HepG2 (cell line): ENCODE results near the gene KIF6. TPM values are rescaled to one million over a fixed set of nuclear protein-coding genes. Genes with fewer than 3 reads are reported as not detected.

Source experiments
- ARID3A ChIP-seq: IDR thresholded peaks from 2 replicates; pipeline ENCODE4 v1.6.1; 2012; ENCODE audit warnings: low read depth, low read length, improper control_type of control experiment
- FOXM1 ChIP-seq: sonication (generic); formaldehyde crosslinking; IDR thresholded peaks from 2 replicates; pipeline ENCODE4 v1.5.0; 2020; ENCODE audit warnings: missing genetic modification reagents
- RARG ChIP-seq: sonication (generic); formaldehyde crosslinking; IDR thresholded peaks from 2 replicates; pipeline ENCODE4 v1.4.0; 2020; ENCODE audit warnings: low read depth, mild to moderate bottlenecking, missing genetic modification reagents
- RBM22 ChIP-seq: fragments of 200-400 bp; formaldehyde crosslinking; optimal IDR thresholded peaks from 2 replicates; pipeline ENCODE3; 2017; ENCODE audit warnings: mild to moderate bottlenecking, low read length, moderate library complexity
- SAFB2 ChIP-seq: sonication (generic); formaldehyde crosslinking; IDR thresholded peaks from 2 replicates; pipeline ENCODE4 v1.5.1; 2020; ENCODE audit warnings: missing genetic modification reagents, low read depth, mild to moderate bottlenecking, borderline replicate concordance
- ZBTB37 ChIP-seq: sonication (generic); formaldehyde crosslinking; IDR thresholded peaks from 2 replicates; pipeline ENCODE4 v1.4.0; 2020; ENCODE audit warnings: mild to moderate bottlenecking, missing genetic modification reagents
- ZNF160 ChIP-seq: sonication (generic); formaldehyde crosslinking; IDR thresholded peaks from 2 replicates; pipeline ENCODE4 v1.8.0; 2022; ENCODE audit warnings: mild to moderate bottlenecking, inconsistent platforms, missing genetic modification reagents
- ZNF598 ChIP-seq: sonication (generic); formaldehyde crosslinking; IDR thresholded peaks from 2 replicates; pipeline ENCODE4 v1.5.1; 2020; ENCODE audit warnings: mild to moderate bottlenecking, missing genetic modification reagents, borderline replicate concordance
- ZNF790 ChIP-seq: sonication (generic); formaldehyde crosslinking; IDR thresholded peaks from 2 replicates; pipeline ENCODE4 v1.8.0; 2022; ENCODE audit warnings: missing genetic modification reagents, mild to moderate bottlenecking, borderline replicate concordance
- polyA plus RNA-seq, 8 experiments: library from polyadenylated mRNA; depleted of rRNA in 3 of 8; stranded (reverse) in 7 of 8; unstranded in 1 of 8; fragments of >200 nt; fragmentation: Illumina TruSeq in 4 of 8; extraction: Trizol in 4 of 8; gene quantifications; 2 replicates each; pipeline versions ENCODE4 v1.2.1 to v1.2.3, GENCODE V29; 2011 to 2016; ENCODE audit warnings: low read depth in 4 of 8, missing spikeins in 1 of 8, mixed read lengths in 1 of 8; ENCODE audit not compliant: insufficient read depth in 1 of 8
- total RNA-seq, 5 experiments: library from RNA; depleted of rRNA; stranded (reverse); fragments of >200 nt; fragmentation: Illumina TruSeq; extraction: Trizol; gene quantifications; 2 replicates each; pipeline ENCODE4 v1.2.3, GENCODE V29; 2016; ENCODE audit warnings: low read depth in 1 of 5

Gene KIF6
- total and polyA plus RNA-seq, 2 of the 13 experiments (the other 11 are each of a cell fraction or from before 2014, with no cell fraction given): 0.04 to 0.27 TPM

- no peak for TF ChIP-seq ZBTB37 (CRISPR knock-in tag)
- no peak for TF ChIP-seq FOXM1 (CRISPR knock-in tag)
- TF ChIP-seq ZNF160 (CRISPR knock-in tag): no peak
- no peak for TF ChIP-seq RARG (CRISPR knock-in tag)
- no peak for TF ChIP-seq SAFB2 (CRISPR knock-in tag)
- no peak for TF ChIP-seq ZNF598 (CRISPR knock-in tag)
- no peak for TF ChIP-seq ARID3A
- TF ChIP-seq RBM22: no peak
- TF ChIP-seq ZNF790 (CRISPR knock-in tag): no peak
- TF ChIP-seq, all 625 proteins: peak for 0
Observed at GRCh38 chr6:39313526-39314272, 411.5 kb downstream of the KIF6 start (continued).
